HUES48 (cell line): ENCODE measurements around the gene COL5A1.

Experiments used
- H3K27ac ChIP-seq: one replicate; pipeline ENCODE4 v1.7.0; 2013; ENCODE audit warnings: low read depth, low read length, inconsistent platforms
- H3K27me3 ChIP-seq: 2 replicates; pipeline ENCODE4 v1.6.1; 2013; ENCODE audit warnings: mild to moderate bottlenecking, low read length; ENCODE audit not compliant: control insufficient read depth, insufficient read depth
- H3K36me3 ChIP-seq: 2 replicates; pipeline ENCODE4 v1.6.1; 2013; ENCODE audit warnings: low read length; ENCODE audit not compliant: control insufficient read depth, insufficient read depth
- H3K4me1 ChIP-seq: 2 replicates; pipeline ENCODE4 v1.6.1; 2013; ENCODE audit warnings: mild to moderate bottlenecking, low read length; ENCODE audit not compliant: control insufficient read depth, insufficient read depth
- H3K4me3 ChIP-seq: 2 replicates; pipeline ENCODE4 v1.5.1; 2013; ENCODE audit warnings: mild to moderate bottlenecking, low read depth, low read length
- H3K9ac ChIP-seq: 2 replicates; pipeline ENCODE4 v1.6.1; 2013; ENCODE audit warnings: mild to moderate bottlenecking, low read depth, low read length, moderate library complexity
- H3K9me3 ChIP-seq: 2 replicates; pipeline ENCODE4 v1.6.1; 2013; ENCODE audit warnings: low read length; ENCODE audit not compliant: control insufficient read depth, insufficient read depth

The COL5A1 gene

GRCh38 chr9:134795446-134795845, 153.8 kb downstream of the COL5A1 start:
- Histone ChIP-seq H3K27me3 (no peaks in the 10 kb centered on the region), H3K36me3 (no peaks in the 10 kb centered on the region), H3K9ac (no peak overlapping the region), H3K9me3 (no peaks in the 10 kb centered on the region), H3K4me3 (no peak overlapping the region), H3K27ac (no peak overlapping the region), H3K4me1 (no peaks in the 10 kb centered on the region)

- H3K27me3 ChIP-seq, result no peaks in the 10 kb centered on the region
- no peak overlapping the region for H3K27ac ChIP-seq
- no peak overlapping the region for H3K9ac ChIP-seq
- H3K4me3 ChIP-seq, result no peak overlapping the region
- H3K36me3 ChIP-seq, result no peaks in the 10 kb centered on the region
- H3K4me1 ChIP-seq, result no peaks in the 10 kb centered on the region
- H3K9me3 ChIP-seq, result no peaks in the 10 kb centered on the region
Observed at GRCh38 chr9:134796882-134797281, 155.3 kb downstream of the COL5A1 start.

- no peaks in the 10 kb centered on the region for H3K27me3 ChIP-seq
- no peaks in the 10 kb centered on the region for H3K9me3 ChIP-seq
- no peaks in the 10 kb centered on the region for H3K4me1 ChIP-seq
- H3K4me3 ChIP-seq, result no peak overlapping the region
- H3K27ac ChIP-seq, result no peak overlapping the region
- no peaks in the 10 kb centered on the region for H3K36me3 ChIP-seq
- no peak overlapping the region for H3K9ac ChIP-seq
Observed at GRCh38 chr9:134800791-134801339, 159.3 kb downstream of the COL5A1 start.

GRCh38 chr9:134802216-134802795, 160.7 kb downstream of the COL5A1 start:
- Histone ChIP-seq H3K27me3 (no peaks in the 10 kb centered on the region), H3K36me3 (no peaks in the 10 kb centered on the region), H3K4me3 (no peak overlapping the region), H3K4me1 (no peaks in the 10 kb centered on the region), H3K9me3 (no peaks in the 10 kb centered on the region), H3K27ac (no peak overlapping the region), H3K9ac (no peak overlapping the region)

GRCh38 chr9:134804871-134805270, 163.3 kb downstream of the COL5A1 start:
- H3K9me3 ChIP-seq, result no peaks in the 10 kb centered on the region
- no peaks in the 10 kb centered on the region for H3K4me1 ChIP-seq
- no peak overlapping the region for H3K9ac ChIP-seq
- H3K27me3 ChIP-seq, result no peaks in the 10 kb centered on the region
- no peak overlapping the region for H3K4me3 ChIP-seq
- no peak overlapping the region for H3K27ac ChIP-seq
- no peaks in the 10 kb centered on the region for H3K36me3 ChIP-seq

GRCh38 chr9:134807716-134808446, 166.3 kb downstream of the COL5A1 start:
- H3K27ac ChIP-seq, result no peak overlapping the region
- H3K4me1 ChIP-seq, result peaks cover 16% of the 10 kb centered on the region
- H3K4me3 ChIP-seq, result no peak overlapping the region
- no peaks in the 10 kb centered on the region for H3K36me3 ChIP-seq
- H3K9me3 ChIP-seq, result no peaks in the 10 kb centered on the region
- no peaks in the 10 kb centered on the region for H3K27me3 ChIP-seq
- H3K9ac ChIP-seq, result no peak overlapping the region

GRCh38 chr9:134808447-134808792, 166.8 kb downstream of the COL5A1 start:
- H3K36me3 ChIP-seq, result no peaks in the 10 kb centered on the region
- H3K4me1 ChIP-seq, result peaks cover 16% of the 10 kb centered on the region
- H3K4me3 ChIP-seq, result no peak overlapping the region
- H3K27ac ChIP-seq, result no peak overlapping the region
- H3K27me3 ChIP-seq, result no peaks in the 10 kb centered on the region
- H3K9me3 ChIP-seq, result no peaks in the 10 kb centered on the region
- H3K9ac ChIP-seq, result no peak overlapping the region

GRCh38 chr9:134809292-134809691, 167.7 kb downstream of the COL5A1 start:
- Histone ChIP-seq H3K4me1 (peaks cover 16% of the 10 kb centered on the region), H3K4me3 (no peak overlapping the region), H3K36me3 (no peaks in the 10 kb centered on the region), H3K27ac (no peak overlapping the region), H3K9ac (no peak overlapping the region), H3K9me3 (no peaks in the 10 kb centered on the region), H3K27me3 (no peaks in the 10 kb centered on the region)

GRCh38 chr9:134809826-134810225, 168.2 kb downstream of the COL5A1 start:
- H3K4me1 ChIP-seq, result peaks cover 16% of the 10 kb centered on the region
- H3K9ac ChIP-seq, result no peak overlapping the region
- no peaks in the 10 kb centered on the region for H3K9me3 ChIP-seq
- no peak overlapping the region for H3K4me3 ChIP-seq
- H3K27me3 ChIP-seq, result no peaks in the 10 kb centered on the region
- H3K36me3 ChIP-seq, result no peaks in the 10 kb centered on the region
- H3K27ac ChIP-seq, result no peak overlapping the region

- Histone ChIP-seq H3K4me1 (peaks cover 16% of the 10 kb centered on the region), H3K27ac (peak overlapping the region; percentile 89), H3K9me3 (no peaks in the 10 kb centered on the region), H3K4me3 (no peak overlapping the region), H3K27me3 (no peaks in the 10 kb centered on the region), H3K9ac (no peak overlapping the region), H3K36me3 (no peaks in the 10 kb centered on the region)
Observed at GRCh38 chr9:134811079-134811672, 169.6 kb downstream of the COL5A1 start.
